ENCODE data around the gene DIPK1B.

- TF ChIP-seq FOXM1 (IDR thresholded peaks at IDR 0.05; ENCODE audit: borderline replicate concordance) (no peak), NFRKB (IDR thresholded peaks at IDR 0.05) (no peak), SUZ12 (IDR thresholded peaks at IDR 0.05) (no peak), BHLHE40 (IDR thresholded peaks at IDR 0.05; ENCODE audit: borderline replicate concordance) (no peak), ELF4 (IDR thresholded peaks at IDR 0.05) (no peak), LEF1 (IDR thresholded peaks at IDR 0.05; ENCODE audit: borderline replicate concordance) (no peak), SP1 (IDR thresholded peaks at IDR 0.05) (no peak), ARNT (IDR thresholded peaks at IDR 0.05) (no peak), FOXA1 (IDR thresholded peaks at IDR 0.05) (no peak), PKNOX1 (IDR thresholded peaks at IDR 0.05) (no peak), ZNF384 (IDR thresholded peaks at IDR 0.05) (no peak)
Observed at GRCh38 chr9:136701668-136702053, 10.7 kb upstream of the DIPK1B start.
